WTC11 (cell line): ENCODE data around the gene P3H4. TPM values are rescaled to one million over a fixed set of nuclear protein-coding genes. Genes with fewer than 3 reads are reported as not detected.

ENCODE experiments used
- ATAC-seq: fragments of 200-7000 bp; cut with Tn5 transposase; 2 replicates; pipeline ENCODE4 v1.10.0; 2021; ENCODE audit warnings: mild to moderate bottlenecking, moderate library complexity
- CTCF ChIA-PET: fragments of 300-600 bp; sonication (Branson Sonifier 250); formaldehyde crosslinking; loops from one replicate; lab custom pipeline; 2021; ENCODE audit warnings: antibody characterized with exemption; lab: Charles Lee
- POLR2A ChIA-PET: fragments of 350-600 bp; sonication (Branson Sonifier 250); formaldehyde crosslinking; loops from one replicate; lab custom pipeline; 2021; ENCODE audit warnings: antibody characterized with exemption; lab: Charles Lee
- DNase-seq: peaks from one replicate; pipeline ENCODE4 v3.0.0; 2021; ENCODE audit warnings: low spot score
- H3K27ac Mint-ChIP-seq: 2 replicates; pipeline ENCODE4 v1.8.0; 2021; ENCODE audit warnings: mixed read lengths
- H3K27me3 Mint-ChIP-seq: 2 replicates; pipeline ENCODE4 v1.8.0; 2021; ENCODE audit warnings: low read depth, mild to moderate bottlenecking, moderate library complexity, mixed read lengths
- H3K36me3 Mint-ChIP-seq: 2 replicates; pipeline ENCODE4 v1.8.0; 2021; ENCODE audit warnings: mixed read lengths
- H3K4me1 Mint-ChIP-seq: 2 replicates; pipeline ENCODE4 v1.8.0; 2022; ENCODE audit warnings: mixed read lengths
- H3K4me3 Mint-ChIP-seq: 2 replicates; pipeline ENCODE4 v1.8.0; 2021; ENCODE audit warnings: mild to moderate bottlenecking, moderate library complexity, mixed read lengths
- H3K9me3 Mint-ChIP-seq: 2 replicates; pipeline ENCODE4 v1.8.0; 2021; ENCODE audit warnings: mixed read lengths
- E2F1 ChIP-seq: sonication (generic); formaldehyde crosslinking; IDR thresholded peaks from 2 replicates; pipeline ENCODE4 v1.8.0; 2022; ENCODE audit warnings: mild to moderate bottlenecking, missing genetic modification reagents
- EMX1 ChIP-seq: fragments of 250-450 bp; sonication (Bioruptor Pico); IDR thresholded peaks from 2 replicates; pipeline ENCODE4 v1.8.0; 2021; ENCODE audit warnings: mild to moderate bottlenecking
- GRHL2 ChIP-seq: fragments of 250-450 bp; sonication (Bioruptor Pico); IDR thresholded peaks from 2 replicates; pipeline ENCODE4 v1.8.0; 2022; ENCODE audit warnings: mild to moderate bottlenecking, moderate library complexity; ENCODE audit not compliant: insufficient replicate concordance, severe bottlenecking
- IRF2 ChIP-seq: sonication (generic); formaldehyde crosslinking; IDR thresholded peaks from 2 replicates; pipeline ENCODE4 v1.8.0; 2022; ENCODE audit warnings: low read depth, missing genetic modification reagents, borderline replicate concordance
- JUN ChIP-seq: sonication (generic); formaldehyde crosslinking; IDR thresholded peaks from 2 replicates; pipeline ENCODE4 v1.8.0; 2023; ENCODE audit warnings: mild to moderate bottlenecking, missing genetic modification reagents
- KAT7 ChIP-seq: sonication (generic); formaldehyde crosslinking; IDR thresholded peaks from 2 replicates; pipeline ENCODE4 v1.8.1; 2023; ENCODE audit warnings: missing genetic modification reagents, mild to moderate bottlenecking, borderline replicate concordance
- PRRX2 ChIP-seq: fragments of 250-450 bp; sonication (Bioruptor Pico); IDR thresholded peaks from 2 replicates; pipeline ENCODE4 v1.8.0; 2021; ENCODE audit warnings: mild to moderate bottlenecking
- RORB ChIP-seq: fragments of 250-450 bp; sonication (Bioruptor Pico); IDR thresholded peaks from 2 replicates; pipeline ENCODE4 v1.9.0; 2021; ENCODE audit warnings: mild to moderate bottlenecking
- SOX15 ChIP-seq: fragments of 250-450 bp; sonication (Bioruptor Pico); IDR thresholded peaks from 2 replicates; pipeline ENCODE4 v1.9.0; 2021; ENCODE audit warnings: mild to moderate bottlenecking
- TEAD4 ChIP-seq: sonication (generic); formaldehyde crosslinking; IDR thresholded peaks from 2 replicates; pipeline ENCODE4 v1.8.0; 2022; ENCODE audit warnings: mild to moderate bottlenecking, missing genetic modification reagents
- ZNF232 ChIP-seq: sonication (generic); formaldehyde crosslinking; IDR thresholded peaks from 2 replicates; pipeline ENCODE4 v1.8.0; 2022; ENCODE audit warnings: mild to moderate bottlenecking, missing genetic modification reagents
- ZNF263 ChIP-seq: sonication (generic); formaldehyde crosslinking; IDR thresholded peaks from 2 replicates; pipeline ENCODE4 v1.8.1; 2022; ENCODE audit warnings: low read depth, mild to moderate bottlenecking, moderate library complexity, missing genetic modification reagents
- ZNF416 ChIP-seq: fragments of 250-450 bp; sonication (Bioruptor Pico); IDR thresholded peaks from 2 replicates; pipeline ENCODE4 v1.9.0; 2021; ENCODE audit warnings: mild to moderate bottlenecking, inconsistent platforms
- ZNF671 ChIP-seq: fragments of 250-450 bp; sonication (Bioruptor Pico); IDR thresholded peaks from 2 replicates; pipeline ENCODE4 v1.8.0; 2021; ENCODE audit warnings: mild to moderate bottlenecking
- ZSCAN18 ChIP-seq: fragments of 250-450 bp; sonication (Bioruptor Pico); IDR thresholded peaks from 2 replicates; pipeline ENCODE4 v2.1.2; 2022; ENCODE audit warnings: mild to moderate bottlenecking, moderate library complexity
- total RNA-seq: library from RNA; stranded (reverse); gene quantifications from 3 replicates; pipeline ENCODE4 v1.2.3, GENCODE V29; 2021
- TF ChIP-seq, protein P1 (sequence below): fragments of 200-600 bp; IDR thresholded peaks from 2 replicates; pipeline ENCODE4 v1.8.0; 2022; ENCODE audit warnings: antibody characterized with exemption
- TF ChIP-seq, protein P2 (sequence below): fragments of 250-450 bp; sonication (Bioruptor Pico); IDR thresholded peaks from 2 replicates; pipeline ENCODE4 v1.9.0; 2021; ENCODE audit warnings: moderate library complexity, mild to moderate bottlenecking, inconsistent platforms, borderline replicate concordance
- TF ChIP-seq, protein P3 (sequence below): sonication (generic); formaldehyde crosslinking; IDR thresholded peaks from 2 replicates; pipeline ENCODE4 v1.8.1; 2023; ENCODE audit warnings: mild to moderate bottlenecking, moderate library complexity, missing genetic modification reagents

The P3H4 gene
- total RNA-seq, 1 experiment from 2014 or later, result 32.1 TPM

DNA sequence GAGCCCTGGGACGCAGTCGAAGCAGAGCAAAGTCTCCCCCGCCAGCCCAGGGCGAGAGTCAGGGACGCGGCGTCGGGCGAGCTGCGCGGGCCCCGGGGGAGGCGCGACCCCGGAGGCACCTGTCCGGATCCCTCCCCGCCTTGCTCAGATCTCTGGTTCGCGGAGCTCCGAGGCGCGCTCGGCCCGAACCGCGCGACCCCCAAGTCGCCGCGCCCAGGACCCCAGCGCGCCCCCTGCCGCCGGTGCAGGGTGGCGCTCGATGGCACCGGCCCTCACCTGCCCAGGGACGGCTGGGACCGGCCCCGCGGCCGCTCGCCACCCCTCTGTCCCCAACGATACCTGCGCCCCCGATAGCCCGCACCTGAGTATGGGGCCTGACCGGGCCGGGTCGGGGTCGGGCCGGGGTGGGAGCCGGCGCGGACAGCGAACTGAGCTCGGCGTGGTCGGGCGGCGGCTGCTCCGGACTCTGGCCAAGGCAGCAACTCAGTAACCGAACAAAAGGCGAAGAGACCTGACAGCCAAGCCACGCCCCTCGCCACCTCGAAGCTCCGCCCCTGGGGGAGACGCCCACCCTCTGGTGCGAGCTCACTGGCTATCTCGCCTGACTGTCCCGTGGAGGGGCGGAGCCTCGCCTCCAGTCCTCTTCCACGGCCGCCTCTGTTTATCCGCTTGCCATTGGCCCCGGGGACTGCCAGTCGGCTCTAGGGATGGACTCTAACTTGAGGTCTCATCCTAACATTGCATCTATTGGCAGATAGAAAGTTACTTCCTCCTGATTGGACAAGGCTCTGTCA, 25.3 kb downstream of the P3H4 start, which contains the start of gene JUP (continued):
- TF ChIP-seq, protein P1, sequence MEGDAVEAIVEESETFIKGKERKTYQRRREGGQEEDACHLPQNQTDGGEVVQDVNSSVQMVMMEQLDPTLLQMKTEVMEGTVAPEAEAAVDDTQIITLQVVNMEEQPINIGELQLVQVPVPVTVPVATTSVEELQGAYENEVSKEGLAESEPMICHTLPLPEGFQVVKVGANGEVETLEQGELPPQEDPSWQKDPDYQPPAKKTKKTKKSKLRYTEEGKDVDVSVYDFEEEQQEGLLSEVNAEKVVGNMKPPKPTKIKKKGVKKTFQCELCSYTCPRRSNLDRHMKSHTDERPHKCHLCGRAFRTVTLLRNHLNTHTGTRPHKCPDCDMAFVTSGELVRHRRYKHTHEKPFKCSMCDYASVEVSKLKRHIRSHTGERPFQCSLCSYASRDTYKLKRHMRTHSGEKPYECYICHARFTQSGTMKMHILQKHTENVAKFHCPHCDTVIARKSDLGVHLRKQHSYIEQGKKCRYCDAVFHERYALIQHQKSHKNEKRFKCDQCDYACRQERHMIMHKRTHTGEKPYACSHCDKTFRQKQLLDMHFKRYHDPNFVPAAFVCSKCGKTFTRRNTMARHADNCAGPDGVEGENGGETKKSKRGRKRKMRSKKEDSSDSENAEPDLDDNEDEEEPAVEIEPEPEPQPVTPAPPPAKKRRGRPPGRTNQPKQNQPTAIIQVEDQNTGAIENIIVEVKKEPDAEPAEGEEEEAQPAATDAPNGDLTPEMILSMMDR, result peak; percentile 86
- TF ChIP-seq EMX1 (CRISPR knock-in tag) (peak; percentile 87; the same call in 1 of the 2 replicates), SOX15 (CRISPR knock-in tag) (no peak), ZNF232 (CRISPR knock-in tag) (0 out of 2 replicates have a peak, but pooled peaks have one; percentile 24), ZSCAN18 (peak; percentile 92), ZNF671 (peak; percentile 80; the same call in 1 of the 2 replicates)

GRCh38 chr17:41785859-41786226, 25.9 kb downstream of the P3H4 start:
- no peaks in the 10 kb centered on the region for H3K27me3 Mint-ChIP-seq
- H3K27ac Mint-ChIP-seq, result peak overlapping the region; percentile 90
- ATAC-seq, result no peak
- peak overlapping the region; percentile 88 for H3K4me3 Mint-ChIP-seq
- POLR2A ChIA-PET, result interaction anchor here (0.5 to 4.1 kb wide), 21 partner anchors 9 to 638 kb away, joined by 3 to 142 read pairs (median 7); partner anchors contain the start of genes CAVIN1, DNAJC7, EIF1 and FKBP10
- CTCF ChIA-PET, result interaction anchor here (0.7 to 7.2 kb wide), 40 partner anchors 10 to 370 kb away, joined by 3 to 252 read pairs (median 7); partner anchors contain the start of genes ACLY, CNP, DNAJC7 and EIF1
- H3K36me3 Mint-ChIP-seq, result no peaks in the 10 kb centered on the region; the same call in 1 of the 2 replicates
- DNase-seq, result peak; percentile 63
- H3K9me3 Mint-ChIP-seq, result no peaks in the 10 kb centered on the region
- TF ChIP-seq, protein P2, sequence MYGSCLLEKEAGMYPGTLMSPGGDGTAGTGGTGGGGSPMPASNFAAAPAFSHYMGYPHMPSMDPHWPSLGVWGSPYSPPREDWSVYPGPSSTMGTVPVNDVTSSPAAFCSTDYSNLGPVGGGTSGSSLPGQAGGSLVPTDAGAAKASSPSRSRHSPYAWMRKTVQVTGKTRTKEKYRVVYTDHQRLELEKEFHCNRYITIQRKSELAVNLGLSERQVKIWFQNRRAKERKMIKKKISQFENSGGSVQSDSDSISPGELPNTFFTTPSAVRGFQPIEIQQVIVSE, result no peak
- 0 out of 2 replicates have a peak, but pooled peaks have one; percentile 18 for TF ChIP-seq JUN
- H3K4me1 Mint-ChIP-seq, result peaks cover 44% of the 10 kb centered on the region

DNA sequence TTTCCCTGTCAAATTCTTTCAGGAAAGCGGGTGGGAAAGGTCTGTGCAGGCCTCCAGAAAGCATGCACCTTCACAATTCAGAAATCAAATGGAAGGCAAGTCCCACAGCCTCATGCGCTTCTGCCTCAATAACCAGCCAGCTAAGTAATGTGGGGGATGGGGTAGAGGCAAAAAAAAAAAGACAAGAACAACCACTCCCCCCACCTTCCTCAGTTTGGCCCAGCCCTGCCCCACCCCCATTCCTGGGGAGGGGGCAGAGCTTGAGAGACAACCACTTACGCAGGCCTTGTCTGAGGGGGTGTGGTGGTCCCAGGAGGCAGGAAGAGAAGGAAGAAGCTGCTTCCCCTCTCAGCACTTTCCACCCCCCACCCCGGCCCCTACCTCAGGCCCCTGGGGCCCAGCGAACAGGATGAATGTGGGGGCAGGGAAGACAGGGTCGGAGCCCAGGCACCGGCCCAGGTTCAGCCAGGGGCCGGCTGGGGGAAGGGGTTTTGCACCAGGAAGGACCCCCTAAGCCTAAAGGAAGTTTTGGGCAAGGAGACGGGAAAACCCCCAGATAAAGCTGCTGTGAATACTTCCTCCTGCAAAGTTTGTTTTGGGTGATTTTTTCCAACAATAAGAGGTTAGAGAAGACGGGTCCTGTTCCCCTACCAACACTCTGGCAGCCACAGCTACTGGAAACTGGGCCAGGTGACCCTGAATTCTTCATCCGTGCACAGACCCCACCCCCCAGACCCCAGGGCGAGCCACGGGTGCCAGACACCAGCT, 26.5 kb downstream of the P3H4 start:
- CTCF ChIA-PET, result interaction anchor here (0.6 to 7.2 kb wide), 30 partner anchors 10 to 371 kb away, joined by 3 to 252 read pairs (median 8); partner anchors contain the start of genes ACLY, DNAJC7, EIF1 and FKBP10
- DNase-seq, result peak; percentile 87
- POLR2A ChIA-PET, result interaction anchor here (0.5 to 4.1 kb wide), 18 partner anchors 8 to 638 kb away, joined by 3 to 142 read pairs (median 7); partner anchors contain the start of genes CAVIN1, DNAJC7, EIF1 and FKBP10
- Mint-ChIP-seq H3K4me1 (peaks cover 44% of the 10 kb centered on the region), H3K4me3 (peak overlapping the region; percentile 88), H3K27me3 (no peaks in the 10 kb centered on the region), H3K27ac (peak overlapping the region; percentile 99), H3K9me3 (no peaks in the 10 kb centered on the region), H3K36me3 (no peaks in the 10 kb centered on the region; the same call in 1 of the 2 replicates)
- ATAC-seq, result peak; percentile 25
- TF ChIP-seq IRF2, result no peak
- TF ChIP-seq ZNF416 (CRISPR knock-in tag), result no peak
- no peak for TF ChIP-seq E2F1 (CRISPR knock-in tag)
- TF ChIP-seq PRRX2 (CRISPR knock-in tag), result no peak
- no peak for TF ChIP-seq GRHL2 (CRISPR knock-in tag)
- TF ChIP-seq ZNF263 (CRISPR knock-in tag), result no peak
- TF ChIP-seq KAT7, result no peak
- TF ChIP-seq, protein P3, sequence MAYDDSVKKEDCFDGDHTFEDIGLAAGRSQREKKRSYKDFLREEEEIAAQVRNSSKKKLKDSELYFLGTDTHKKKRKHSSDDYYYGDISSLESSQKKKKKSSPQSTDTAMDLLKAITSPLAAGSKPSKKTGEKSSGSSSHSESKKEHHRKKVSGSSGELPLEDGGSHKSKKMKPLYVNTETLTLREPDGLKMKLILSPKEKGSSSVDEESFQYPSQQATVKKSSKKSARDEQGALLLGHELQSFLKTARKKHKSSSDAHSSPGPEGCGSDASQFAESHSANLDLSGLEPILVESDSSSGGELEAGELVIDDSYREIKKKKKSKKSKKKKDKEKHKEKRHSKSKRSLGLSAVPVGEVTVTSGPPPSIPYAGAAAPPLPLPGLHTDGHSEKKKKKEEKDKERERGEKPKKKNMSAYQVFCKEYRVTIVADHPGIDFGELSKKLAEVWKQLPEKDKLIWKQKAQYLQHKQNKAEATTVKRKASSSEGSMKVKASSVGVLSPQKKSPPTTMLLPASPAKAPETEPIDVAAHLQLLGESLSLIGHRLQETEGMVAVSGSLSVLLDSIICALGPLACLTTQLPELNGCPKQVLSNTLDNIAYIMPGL, result no peak
- no peak for TF ChIP-seq ZSCAN18
- TF ChIP-seq, protein P1, result no peak
- TF ChIP-seq TEAD4 (CRISPR knock-in tag), result no peak
- no peak for TF ChIP-seq ZNF232 (CRISPR knock-in tag)
- no peak for TF ChIP-seq RORB
